ENCODE measurements around the gene GALNT14.

GALNT14 gene

DNA sequence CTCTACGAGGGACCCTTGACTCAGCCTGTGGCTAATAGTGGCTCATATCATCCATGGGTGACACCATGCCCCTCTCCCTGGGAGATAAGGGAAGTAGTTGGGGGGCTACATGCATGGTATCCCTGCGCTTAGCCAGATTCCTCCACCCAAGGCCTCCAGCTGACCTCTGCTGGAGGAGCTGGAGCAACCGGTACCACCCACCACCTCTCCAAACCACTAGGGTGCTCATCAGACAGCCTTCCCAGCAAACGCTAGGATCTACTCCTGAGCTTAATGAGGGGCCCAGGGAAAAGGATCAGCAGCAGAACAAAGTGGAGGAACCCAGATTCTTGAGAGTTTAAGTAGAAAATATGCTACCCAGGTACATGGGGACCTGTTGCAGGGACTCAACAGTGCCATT, 255.1 kb downstream of the GALNT14 start:
- Histone ChIP-seq H3K27ac (no peak overlapping the region), H3K4me2 (ENCODE audit: low read length) (no peak overlapping the region), H3K4me1 (no peaks in the 10 kb centered on the region), H3K4me3 (ENCODE audit: low read depth, low read length) (no peak overlapping the region), H2AFZ (no peak overlapping the region), H3K9ac (no peak overlapping the region), H3K9me3 (ENCODE audit: control insufficient read depth, low read length) (no peaks in the 10 kb centered on the region), H3K79me2 (no peaks in the 10 kb centered on the region), H3K27me3 (ENCODE audit: control insufficient read depth, insufficient read depth, low read length) (no peaks in the 10 kb centered on the region), H3K36me3 (ENCODE audit: control insufficient read depth, insufficient read depth, low read length) (no peaks in the 10 kb centered on the region)
- TF ChIP-seq, protein P1, sequence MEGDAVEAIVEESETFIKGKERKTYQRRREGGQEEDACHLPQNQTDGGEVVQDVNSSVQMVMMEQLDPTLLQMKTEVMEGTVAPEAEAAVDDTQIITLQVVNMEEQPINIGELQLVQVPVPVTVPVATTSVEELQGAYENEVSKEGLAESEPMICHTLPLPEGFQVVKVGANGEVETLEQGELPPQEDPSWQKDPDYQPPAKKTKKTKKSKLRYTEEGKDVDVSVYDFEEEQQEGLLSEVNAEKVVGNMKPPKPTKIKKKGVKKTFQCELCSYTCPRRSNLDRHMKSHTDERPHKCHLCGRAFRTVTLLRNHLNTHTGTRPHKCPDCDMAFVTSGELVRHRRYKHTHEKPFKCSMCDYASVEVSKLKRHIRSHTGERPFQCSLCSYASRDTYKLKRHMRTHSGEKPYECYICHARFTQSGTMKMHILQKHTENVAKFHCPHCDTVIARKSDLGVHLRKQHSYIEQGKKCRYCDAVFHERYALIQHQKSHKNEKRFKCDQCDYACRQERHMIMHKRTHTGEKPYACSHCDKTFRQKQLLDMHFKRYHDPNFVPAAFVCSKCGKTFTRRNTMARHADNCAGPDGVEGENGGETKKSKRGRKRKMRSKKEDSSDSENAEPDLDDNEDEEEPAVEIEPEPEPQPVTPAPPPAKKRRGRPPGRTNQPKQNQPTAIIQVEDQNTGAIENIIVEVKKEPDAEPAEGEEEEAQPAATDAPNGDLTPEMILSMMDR (IDR thresholded peaks at IDR 0.05), result no peak

DNA sequence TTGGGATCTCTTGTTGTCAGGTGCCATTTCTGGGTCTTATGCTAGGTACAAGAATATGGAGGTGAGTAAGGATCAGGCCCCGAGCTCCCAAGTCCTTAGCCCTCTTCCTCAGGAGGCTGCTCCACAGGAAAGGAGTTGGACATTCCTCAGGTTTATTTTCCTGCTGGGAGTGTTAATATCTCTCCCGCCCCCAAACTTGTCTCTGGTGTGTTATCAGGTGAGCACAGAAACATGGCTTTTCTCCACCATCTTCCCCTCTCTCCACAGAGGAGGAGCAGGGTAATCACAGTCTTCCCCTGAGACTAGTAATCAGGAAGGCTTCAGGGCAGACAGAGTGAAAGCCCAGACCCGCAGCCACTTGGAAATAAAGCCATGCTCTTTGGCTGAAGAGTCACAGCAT, 257.7 kb downstream of the GALNT14 start:
- H3K4me3 ChIP-seq (ENCODE audit: low read depth, low read length), result no peak overlapping the region

DNA sequence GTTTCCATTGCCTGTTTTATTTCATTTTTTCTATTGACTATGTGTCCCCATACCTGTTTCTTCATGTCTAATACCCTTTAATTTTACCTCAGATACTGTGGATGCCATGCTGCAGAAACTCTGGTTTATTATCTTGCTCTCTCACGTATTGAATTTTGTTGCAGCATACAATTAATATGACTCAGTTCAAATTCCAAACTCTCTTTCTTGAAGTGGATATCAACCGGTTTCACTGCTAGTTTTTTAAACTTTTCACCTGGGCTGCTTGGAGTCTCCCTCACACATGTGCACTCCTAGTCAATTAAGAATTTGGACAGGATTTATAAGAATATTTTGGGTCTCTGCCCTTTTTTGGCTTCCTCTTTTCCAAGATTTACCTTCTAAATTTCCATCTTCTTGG, 260.4 kb downstream of the GALNT14 start:
- H3K36me3 ChIP-seq (ENCODE audit: control insufficient read depth, insufficient read depth, low read length), result no peaks in the 10 kb centered on the region
- H3K9me3 ChIP-seq (ENCODE audit: control insufficient read depth, low read length), result peaks cover 3% of the 10 kb centered on the region
- TF ChIP-seq, protein P1 (IDR thresholded peaks at IDR 0.05), result no peak

More for the DNA sequence above, 257.7 kb downstream of the GALNT14 start:
- no peaks in the 10 kb centered on the region for H3K36me3 ChIP-seq (ENCODE audit: control insufficient read depth, insufficient read depth, low read length)
- no peaks in the 10 kb centered on the region for H3K4me1 ChIP-seq
- H2AFZ ChIP-seq, result no peak overlapping the region
- no peaks in the 10 kb centered on the region for H3K27me3 ChIP-seq (ENCODE audit: control insufficient read depth, insufficient read depth, low read length)
- no peaks in the 10 kb centered on the region for H3K9me3 ChIP-seq (ENCODE audit: control insufficient read depth, low read length)
- no peak overlapping the region for H3K9ac ChIP-seq
- no peak overlapping the region for H3K4me2 ChIP-seq (ENCODE audit: low read length)
- H3K27ac ChIP-seq, result no peak overlapping the region
- H3K79me2 ChIP-seq, result no peaks in the 10 kb centered on the region
- TF ChIP-seq, protein P1 (IDR thresholded peaks at IDR 0.05), result no peak

DNA sequence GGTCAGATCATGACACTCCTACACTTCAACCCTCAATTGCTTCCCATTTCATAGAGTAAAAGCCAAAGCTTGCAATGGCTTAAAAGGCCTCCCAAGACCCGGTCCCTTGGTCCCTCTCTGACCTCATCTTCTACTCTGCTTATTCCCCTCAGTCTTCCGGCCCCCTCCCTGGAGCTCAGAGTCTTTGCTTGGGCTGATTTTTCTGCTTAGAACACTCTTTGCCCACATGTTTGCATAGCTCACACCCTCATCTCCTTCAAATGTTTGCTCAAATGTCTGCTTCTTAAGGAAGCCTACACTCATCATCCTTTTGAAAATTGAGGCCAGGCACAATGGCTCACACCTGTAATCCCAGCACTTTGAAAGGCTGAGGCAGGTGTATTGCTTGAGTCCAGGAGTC, 265.4 kb downstream of the GALNT14 start:
- Histone ChIP-seq H3K4me2 (ENCODE audit: low read length) (no peak overlapping the region), H3K27ac (no peak overlapping the region), H3K36me3 (ENCODE audit: control insufficient read depth, insufficient read depth, low read length) (no peaks in the 10 kb centered on the region), H3K79me2 (no peaks in the 10 kb centered on the region), H3K9me3 (ENCODE audit: control insufficient read depth, low read length) (peaks cover 3% of the 10 kb centered on the region), H2AFZ (peak overlapping the region; percentile 26), H3K27me3 (ENCODE audit: control insufficient read depth, insufficient read depth, low read length) (no peaks in the 10 kb centered on the region), H3K9ac (no peak overlapping the region), H3K4me3 (ENCODE audit: low read depth, low read length) (no peak overlapping the region), H3K4me1 (no peaks in the 10 kb centered on the region)
- TF ChIP-seq, protein P1 (IDR thresholded peaks at IDR 0.05), result no peak

More for the DNA sequence above, 260.4 kb downstream of the GALNT14 start:
- Histone ChIP-seq H3K4me1 (no peaks in the 10 kb centered on the region), H3K27ac (no peak overlapping the region), H3K27me3 (ENCODE audit: control insufficient read depth, insufficient read depth, low read length) (no peaks in the 10 kb centered on the region), H3K79me2 (no peaks in the 10 kb centered on the region), H3K4me2 (ENCODE audit: low read length) (no peak overlapping the region), H2AFZ (no peak overlapping the region), H3K4me3 (ENCODE audit: low read depth, low read length) (no peak overlapping the region), H3K9ac (no peak overlapping the region)

DNA sequence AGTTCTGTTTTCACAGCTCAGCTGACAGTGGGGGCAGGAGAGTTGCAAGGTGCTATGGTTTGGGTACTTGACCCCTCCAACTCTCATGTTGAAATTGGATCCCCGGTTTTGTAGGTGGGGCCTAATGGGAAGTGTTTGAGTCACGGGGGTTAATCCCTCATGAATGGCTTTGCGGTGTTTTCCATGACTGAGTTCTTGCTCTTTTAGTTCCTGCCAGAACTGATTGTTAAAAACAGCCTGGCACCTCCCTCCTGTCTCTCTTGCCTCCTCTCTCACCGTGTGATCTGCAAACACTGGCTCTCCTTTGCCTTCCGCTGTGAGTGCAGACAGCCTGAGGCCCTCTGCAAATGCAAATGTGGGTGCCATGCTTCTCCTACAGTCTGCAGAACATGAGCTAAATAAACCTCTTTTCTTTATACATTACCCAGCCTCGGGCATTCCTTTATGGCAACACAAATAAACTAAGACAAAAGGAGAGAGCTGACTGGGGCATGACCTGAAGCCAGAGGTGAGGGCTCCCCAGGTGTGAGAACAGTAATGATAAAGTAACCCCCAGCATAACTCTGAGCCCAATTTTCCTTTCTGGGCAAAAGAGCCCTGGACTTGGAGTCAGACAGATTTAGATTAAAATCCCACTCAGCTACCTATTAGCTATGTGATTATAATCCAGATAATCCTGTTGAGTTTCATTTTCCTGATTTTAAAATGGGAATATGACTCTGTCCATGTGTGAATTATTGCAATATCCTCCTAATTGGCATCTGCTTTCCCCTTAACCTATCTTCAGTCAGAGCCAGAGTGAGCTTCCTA, 266.1 kb downstream of the GALNT14 start:
- Histone ChIP-seq H3K4me3 (ENCODE audit: low read depth, low read length) (no peak overlapping the region), H3K27me3 (ENCODE audit: control insufficient read depth, insufficient read depth, low read length) (no peaks in the 10 kb centered on the region), H3K9ac (no peak overlapping the region), H3K4me2 (ENCODE audit: low read length) (no peak overlapping the region), H3K9me3 (ENCODE audit: control insufficient read depth, low read length) (peaks cover 3% of the 10 kb centered on the region), H3K36me3 (ENCODE audit: control insufficient read depth, insufficient read depth, low read length) (no peaks in the 10 kb centered on the region), H3K79me2 (no peaks in the 10 kb centered on the region), H2AFZ (peak overlapping the region; percentile 19), H3K27ac (no peak overlapping the region), H3K4me1 (no peaks in the 10 kb centered on the region)
- TF ChIP-seq, protein P1 (IDR thresholded peaks at IDR 0.05), result no peak

Measured in parathyroid adenoma (tissue), 2 donors.